Subcutaneous adipose tissue (tissue), 4 donors: ENCODE data around the gene ARHGAP22. TPM values are rescaled to one million over a fixed set of nuclear protein-coding genes. Genes with fewer than 3 reads are reported as not detected.

ENCODE experiments used
- CTCF ChIP-seq: fragments of 450-650 bp; IDR thresholded peaks from one replicate; pipeline ENCODE4 v1.5.1; 2016; ENCODE audit warnings: low read depth, mild to moderate bottlenecking, control low read depth, antibody characterized with exemption, moderate library complexity
- total RNA-seq, 4 donors: library from RNA; depleted of rRNA; stranded (reverse); fragments of >200 nt; gene quantifications; one replicate each; pipeline ENCODE4 v1.1.0, GENCODE V29; 2016

The ARHGAP22 gene
- total RNA-seq, 4 donors from 2014 or later = 2.1 to 15.0 (median 5.0) TPM

- no peak for TF ChIP-seq CTCF
These were observed 109.4 kb downstream of the ARHGAP22 start for GRCh38 chr10:48495282-48496045.

DNA sequence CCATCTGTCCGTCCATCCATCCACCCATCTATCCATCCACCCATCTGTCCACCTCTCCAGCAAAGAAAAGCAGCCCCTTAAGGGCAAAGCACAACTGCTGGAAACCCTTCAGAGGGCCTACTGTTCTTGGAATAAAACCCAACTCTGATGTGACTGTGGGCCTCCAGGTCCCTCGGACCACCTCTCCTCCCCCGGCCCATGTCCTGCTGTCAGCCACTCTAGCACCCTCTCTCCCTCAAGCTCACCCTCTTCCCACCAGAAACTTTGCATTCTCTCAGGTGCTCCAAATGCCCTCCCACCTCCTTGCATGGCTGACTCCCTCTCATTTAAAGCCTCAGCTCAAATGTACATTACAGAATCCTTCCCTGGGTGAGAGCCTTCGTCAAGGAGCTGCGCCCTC lies 110.3 kb downstream of the ARHGAP22 start:
- TF ChIP-seq CTCF = no peak

DNA sequence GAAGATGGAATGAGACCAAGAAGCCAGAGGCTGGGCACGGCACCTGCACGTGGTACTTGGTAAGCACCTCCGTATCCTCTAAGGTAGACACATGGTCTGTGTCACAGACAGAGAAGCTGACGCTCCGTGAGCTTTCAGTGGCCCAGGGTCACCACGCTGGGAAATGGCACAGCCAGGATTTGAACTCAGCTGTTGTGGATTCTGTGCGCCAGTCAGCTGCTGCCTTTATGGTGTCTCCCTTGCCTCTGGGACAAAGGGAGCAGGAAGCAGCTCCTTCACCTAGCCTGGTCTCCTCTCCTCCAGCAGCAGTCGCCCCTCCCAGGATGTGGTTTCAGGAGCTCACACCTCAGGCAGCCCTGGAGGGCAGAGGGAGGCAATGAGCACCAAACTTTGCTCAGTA lies 110.8 kb downstream of the ARHGAP22 start:
- no peak for TF ChIP-seq CTCF

DNA sequence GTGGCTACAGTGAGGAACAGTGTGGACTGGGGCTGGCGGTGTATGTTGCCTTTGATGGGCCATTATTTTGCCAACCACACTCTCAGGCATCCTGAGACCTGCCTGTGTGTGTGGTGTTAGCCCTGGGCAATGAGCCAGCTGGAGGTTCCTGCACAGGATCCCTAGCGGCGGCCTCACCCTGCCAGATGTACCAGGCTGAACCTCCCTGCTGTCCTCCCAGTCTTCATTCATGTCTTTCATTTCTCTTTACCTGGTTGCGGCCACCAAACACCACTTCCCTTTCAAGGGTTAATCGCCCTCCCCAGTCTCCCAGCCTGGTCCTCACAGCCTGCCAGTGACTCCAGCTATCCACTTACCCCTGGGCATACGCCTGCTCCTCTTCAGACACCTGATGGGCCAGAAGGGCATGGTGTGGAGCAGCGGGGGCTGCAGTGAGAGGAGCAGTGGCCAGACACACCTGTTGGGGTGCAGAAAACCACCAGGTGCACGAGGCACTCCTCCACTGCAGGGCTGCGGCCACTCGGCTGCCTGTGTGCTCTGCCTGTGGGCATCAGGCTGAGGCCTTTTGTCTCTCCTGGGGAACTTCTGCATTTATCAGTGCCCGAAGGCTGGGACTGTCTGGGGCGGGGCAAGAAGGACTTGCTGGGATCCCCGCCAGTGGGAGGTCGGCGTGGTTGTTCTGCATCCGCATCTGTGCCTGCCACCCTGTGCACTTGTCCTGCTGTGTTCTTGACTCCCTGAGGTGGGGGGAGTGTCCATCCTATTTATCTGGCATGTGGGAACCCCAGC lies 111.6 kb downstream of the ARHGAP22 start:
- TF ChIP-seq CTCF = no peak

DNA sequence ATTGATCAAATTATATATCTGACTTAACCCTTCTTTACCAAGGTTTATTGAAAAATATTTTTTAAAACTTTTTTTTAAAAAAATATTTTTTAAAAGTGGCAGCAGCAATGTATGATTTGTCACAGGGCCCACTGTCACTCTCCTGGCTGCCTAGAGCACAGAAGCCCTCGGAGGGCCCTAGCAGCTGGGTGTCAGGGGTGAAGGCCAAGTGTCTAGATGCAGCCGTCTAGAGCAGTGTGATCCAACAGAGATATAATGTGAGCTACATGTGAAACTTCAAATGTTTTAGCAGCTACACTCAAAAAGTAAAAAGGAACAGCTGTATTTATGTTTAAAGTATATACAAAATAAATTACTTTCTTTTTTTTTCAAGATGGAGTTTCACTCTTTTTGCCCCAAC lies 112.7 kb downstream of the ARHGAP22 start:
- no peak for TF ChIP-seq CTCF

- TF ChIP-seq CTCF = no peak
These were observed 113.3 kb downstream of the ARHGAP22 start for GRCh38 chr10:48491392-48492139.

- TF ChIP-seq CTCF = no peak
These were observed 113.9 kb downstream of the ARHGAP22 start for GRCh38 chr10:48490946-48491345.
